Measurements from ENCODE around the gene TMEM131L.

Gene TMEM131L

GRCh38 chr4:153495480-153496193, 29.5 kb downstream of the TMEM131L start:
- no peak for DNase-seq (ENCODE audit: low read depth, low spot score)
- in situ Hi-C loops (cut with HindIII; ENCODE audit: low sequenced_read_pairs) = no loop called here

DNA sequence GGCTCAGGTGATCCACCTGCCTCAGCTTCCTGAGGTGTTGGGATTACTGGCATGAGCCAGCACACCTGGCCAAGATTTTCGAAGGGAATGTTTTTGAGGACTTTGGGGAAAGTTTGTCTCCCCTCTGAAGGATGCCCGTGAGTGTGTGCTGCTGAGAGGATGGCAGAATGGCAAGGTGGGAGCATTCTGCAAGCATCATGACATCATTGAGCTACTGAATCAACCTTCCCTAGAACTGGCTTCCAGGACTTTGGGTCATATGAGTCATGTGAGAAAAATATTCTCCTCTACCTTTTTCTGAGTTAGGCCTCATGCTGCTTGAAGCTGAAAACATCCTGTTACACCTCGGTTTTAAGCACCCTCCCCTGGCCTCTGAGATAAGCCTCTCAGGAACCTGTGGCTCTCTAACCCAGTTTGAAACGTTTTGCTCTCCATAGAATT, 31.0 kb downstream of the TMEM131L start:
- in situ Hi-C loops (cut with HindIII; ENCODE audit: low sequenced_read_pairs) = no loop called here
- no peak for DNase-seq (ENCODE audit: low read depth, low spot score)
- H3K4me3 ChIP-seq (ENCODE audit: low read depth, low read length) = no peak overlapping the region
- TF ChIP-seq CTCF (IDR thresholded peaks at IDR 0.05; ENCODE audit: low read depth, low read length) = no peak

More at GRCh38 chr4:153495480-153496193, 29.5 kb downstream of the TMEM131L start:
- no peak for TF ChIP-seq CTCF (IDR thresholded peaks at IDR 0.05; ENCODE audit: low read depth, low read length)
- H3K4me3 ChIP-seq (ENCODE audit: low read depth, low read length) = no peak overlapping the region

GRCh38 chr4:153497988-153498967, 32.1 kb downstream of the TMEM131L start:
- no peak for TF ChIP-seq CTCF (IDR thresholded peaks at IDR 0.05; ENCODE audit: low read depth, low read length)
- no peak overlapping the region for H3K4me3 ChIP-seq (ENCODE audit: low read depth, low read length)
- in situ Hi-C loops (cut with HindIII; ENCODE audit: low sequenced_read_pairs) = no loop called here
- DNase-seq (ENCODE audit: low read depth, low spot score) = peak; percentile 14

DNA sequence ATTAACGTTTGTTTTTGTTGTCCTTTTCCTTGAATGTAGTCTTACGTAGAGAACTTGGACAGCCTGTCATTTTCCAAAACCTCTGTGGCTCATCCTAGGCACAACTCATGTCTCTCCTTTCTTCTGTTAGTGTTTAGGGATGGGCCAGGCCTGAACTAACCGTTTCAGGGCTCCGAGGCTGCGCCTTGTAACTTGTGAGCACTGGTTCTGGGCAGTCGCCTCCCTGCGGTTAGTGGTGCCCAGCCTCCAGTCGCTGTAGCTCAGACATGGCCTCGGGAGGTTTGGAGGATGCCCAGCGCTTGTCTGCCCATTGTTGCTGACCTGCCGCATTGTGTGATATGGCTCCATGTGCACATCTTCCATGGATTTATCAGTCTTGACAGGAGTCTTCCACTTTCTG, 32.8 kb downstream of the TMEM131L start:
- no peak overlapping the region for H3K4me3 ChIP-seq (ENCODE audit: low read depth, low read length)
- TF ChIP-seq CTCF (IDR thresholded peaks at IDR 0.05; ENCODE audit: low read depth, low read length) = no peak
- no peak for DNase-seq (ENCODE audit: low read depth, low spot score)
- in situ Hi-C loops (cut with HindIII; ENCODE audit: low sequenced_read_pairs) = no loop called here

DNA sequence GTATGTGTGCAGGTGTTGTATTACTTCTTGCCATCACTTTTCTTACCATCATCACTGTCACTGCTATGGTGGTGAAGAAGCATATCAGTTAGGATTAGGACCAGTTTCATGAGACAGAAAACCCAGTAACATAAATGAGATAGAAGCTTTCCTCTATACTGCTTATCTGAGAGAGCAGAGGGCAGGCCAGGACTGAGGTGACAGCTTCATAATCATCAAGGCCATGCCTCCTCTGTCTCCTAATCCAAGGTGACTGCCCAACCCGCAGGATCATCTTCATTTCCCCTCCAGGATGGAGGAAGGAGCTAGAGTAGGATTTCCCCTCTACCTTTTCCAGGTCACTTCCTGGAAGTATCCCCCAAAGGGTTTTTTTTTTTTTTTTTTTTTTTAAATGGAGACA, 35.4 kb downstream of the TMEM131L start:
- no peak for DNase-seq (ENCODE audit: low read depth, low spot score)
- TF ChIP-seq CTCF (IDR thresholded peaks at IDR 0.05; ENCODE audit: low read depth, low read length) = no peak
- H3K4me3 ChIP-seq (ENCODE audit: low read depth, low read length) = no peak overlapping the region
- in situ Hi-C loops (cut with HindIII; ENCODE audit: low sequenced_read_pairs) = no loop called here

DNA sequence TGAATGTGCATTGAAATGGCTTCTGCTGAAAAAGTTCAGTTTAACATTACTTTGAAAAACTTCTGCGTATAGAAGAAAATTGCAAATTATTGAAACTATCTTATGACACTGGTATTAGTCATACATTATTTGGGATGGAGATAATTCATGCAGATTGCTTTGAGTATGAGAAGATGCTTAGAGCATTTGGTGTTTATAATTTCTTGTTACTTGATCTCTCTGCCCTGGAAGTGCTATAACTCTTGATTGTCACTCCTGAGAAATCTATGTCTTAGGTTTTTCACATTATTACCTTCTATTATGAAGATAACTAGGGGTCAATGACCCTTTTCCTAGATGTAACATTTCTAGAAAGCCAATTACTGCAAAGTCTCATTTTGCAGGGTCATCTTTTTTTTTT, 36.4 kb downstream of the TMEM131L start:
- no peak for TF ChIP-seq CTCF (IDR thresholded peaks at IDR 0.05; ENCODE audit: low read depth, low read length)
- DNase-seq (ENCODE audit: low read depth, low spot score) = no peak
- in situ Hi-C loops (cut with HindIII; ENCODE audit: low sequenced_read_pairs) = no loop called here
- no peak overlapping the region for H3K4me3 ChIP-seq (ENCODE audit: low read depth, low read length)
